HG02885 (cell line): ENCODE data around the gene IL4R.

Experiments used
- ATAC-seq: cut with Tn5 transposase; IDR thresholded peaks from one replicate; pipeline ENCODE4 v1.9.1; 2021; ENCODE audit warnings: mild to moderate bottlenecking; ENCODE audit not compliant: unreplicated experiment, poor library complexity

Gene IL4R

DNA sequence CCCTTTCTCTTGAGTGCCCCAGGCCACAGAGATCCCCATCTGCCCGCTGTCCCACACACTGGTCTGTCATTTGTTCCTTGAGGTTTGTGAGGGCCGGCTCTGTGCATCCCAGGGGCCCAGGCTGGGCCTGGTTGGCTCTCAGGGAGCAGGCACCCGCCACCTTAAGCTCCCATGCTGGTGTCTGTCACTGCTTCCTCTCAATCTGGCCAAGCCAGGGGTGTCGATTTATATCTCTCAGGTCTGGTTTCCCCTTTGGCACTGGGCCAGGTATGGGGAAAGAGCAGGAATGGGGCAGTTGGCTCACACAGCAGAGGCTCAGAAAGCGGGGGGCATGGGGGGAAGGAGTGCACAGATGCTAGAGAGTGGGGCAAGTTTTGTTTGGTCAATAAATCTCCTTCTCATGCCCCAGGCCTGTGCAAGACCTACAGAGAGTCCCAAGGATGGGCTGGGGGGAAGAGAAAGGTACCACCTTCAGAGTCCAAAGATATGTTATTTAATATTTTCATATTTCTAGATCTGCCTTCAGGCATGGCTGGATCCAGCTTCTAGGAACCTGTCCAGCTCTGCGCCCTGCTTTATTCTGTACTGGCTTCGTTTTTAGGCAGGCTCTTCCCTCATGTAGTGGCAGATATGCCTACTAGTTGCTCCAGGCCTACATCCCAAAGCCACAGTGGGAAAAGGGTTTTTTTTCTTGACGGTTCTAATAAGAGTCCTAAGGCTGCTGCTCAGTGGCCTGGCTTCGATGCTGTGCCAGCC, 34.3 kb downstream of the IL4R start:
- ATAC-seq = no peak

DNA sequence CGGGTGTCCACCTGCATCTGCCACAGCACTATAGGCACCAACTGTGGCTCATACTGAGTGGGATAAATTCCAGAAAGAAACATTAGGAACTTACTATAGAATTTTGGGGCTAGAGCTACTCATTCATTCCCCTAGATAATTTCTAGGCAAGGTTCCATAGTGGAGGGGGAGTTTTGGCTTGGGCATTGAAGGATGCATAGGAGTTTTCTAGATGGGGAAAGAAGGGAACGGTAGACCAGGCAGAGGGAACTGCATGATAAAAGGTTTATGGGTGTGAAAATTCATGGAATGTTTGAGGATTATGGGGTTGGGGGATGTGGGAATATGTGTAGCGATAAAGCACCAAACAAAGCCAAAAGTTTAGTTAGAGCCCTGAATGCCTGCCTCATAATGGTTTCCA, 35.5 kb downstream of the IL4R start:
- no peak for ATAC-seq

DNA sequence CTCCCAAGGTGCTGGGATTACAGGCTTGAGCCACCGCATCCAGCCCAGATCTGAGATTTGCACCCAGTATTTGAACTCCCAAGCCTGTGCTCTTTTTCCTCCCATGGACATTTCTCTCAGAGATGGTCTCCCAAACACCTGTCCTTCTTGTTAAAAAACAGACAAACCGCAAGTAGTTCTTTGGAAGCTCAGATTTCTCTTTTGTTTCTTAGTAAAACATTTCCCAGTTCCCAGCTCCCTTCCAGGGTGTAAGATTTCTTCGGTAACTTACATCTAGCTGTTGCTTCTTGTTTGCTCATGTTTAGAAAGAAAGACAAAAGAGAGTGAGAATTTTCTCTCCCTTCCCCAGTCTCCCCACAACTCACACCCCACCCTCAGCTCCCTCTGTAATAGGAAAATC, 36.2 kb downstream of the IL4R start:
- ATAC-seq = no peak

DNA sequence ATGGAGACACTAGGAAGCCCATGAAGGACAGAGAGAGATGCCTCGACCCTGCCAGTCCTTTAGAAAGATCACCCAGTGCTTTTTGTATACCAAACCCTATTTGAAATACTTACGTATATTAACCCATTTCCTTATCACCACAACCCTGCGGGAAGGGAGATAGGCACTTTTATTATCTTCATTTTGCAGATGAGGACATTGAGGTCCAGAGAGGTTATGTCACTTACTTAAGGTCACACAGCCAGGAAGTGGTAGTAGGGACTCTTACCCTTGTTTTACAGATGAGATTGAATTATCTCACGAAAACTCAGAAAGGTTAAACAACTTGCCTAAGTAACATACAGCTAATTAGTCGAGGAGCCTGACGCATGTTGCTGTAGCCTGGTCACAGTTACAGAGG, 38.2 kb downstream of the IL4R start:
- no peak for ATAC-seq

DNA sequence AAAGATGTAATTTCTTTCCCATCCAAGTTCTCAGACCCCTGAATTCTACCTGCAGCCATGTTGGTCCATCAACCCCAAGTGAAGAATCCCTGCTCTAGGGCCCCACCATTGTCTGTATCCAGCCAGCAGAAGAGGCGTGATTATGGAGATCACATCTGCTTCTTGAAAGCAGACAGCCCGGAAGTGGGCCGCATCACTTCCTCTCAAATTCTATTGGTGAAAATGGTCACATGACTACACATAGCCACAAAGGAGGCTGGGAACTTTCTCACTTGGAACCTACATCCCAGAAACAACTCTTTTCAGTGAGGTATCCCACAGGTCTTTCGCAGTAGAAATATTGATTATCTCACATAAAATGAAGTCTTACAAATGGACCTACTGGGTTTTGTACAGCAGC, 40.1 kb downstream of the IL4R start:
- no peak for ATAC-seq

DNA sequence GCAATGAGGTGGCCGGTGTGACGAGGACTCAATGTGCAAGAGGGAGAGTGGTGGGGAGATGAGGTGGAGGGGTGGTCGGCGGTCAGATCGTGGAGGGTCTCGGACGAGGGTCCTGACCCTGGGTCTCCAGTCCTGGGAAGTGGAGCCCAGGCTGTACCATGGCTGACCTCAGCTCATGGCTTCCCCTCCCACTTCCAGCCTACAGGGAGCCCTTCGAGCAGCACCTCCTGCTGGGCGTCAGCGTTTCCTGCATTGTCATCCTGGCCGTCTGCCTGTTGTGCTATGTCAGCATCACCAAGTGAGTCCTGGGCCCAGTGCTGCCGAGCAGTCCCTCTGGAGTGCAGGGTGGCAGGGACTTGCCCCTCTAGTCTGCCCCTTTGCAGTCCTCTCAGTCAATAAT, 41.8 kb downstream of the IL4R start:
- no peak for ATAC-seq

- ATAC-seq = no peak
Observed at GRCh38 chr16:27356794-27357193, 43.0 kb downstream of the IL4R start.

GRCh38 chr16:27359051-27359450, 45.3 kb downstream of the IL4R start:
- ATAC-seq = no peak

DNA sequence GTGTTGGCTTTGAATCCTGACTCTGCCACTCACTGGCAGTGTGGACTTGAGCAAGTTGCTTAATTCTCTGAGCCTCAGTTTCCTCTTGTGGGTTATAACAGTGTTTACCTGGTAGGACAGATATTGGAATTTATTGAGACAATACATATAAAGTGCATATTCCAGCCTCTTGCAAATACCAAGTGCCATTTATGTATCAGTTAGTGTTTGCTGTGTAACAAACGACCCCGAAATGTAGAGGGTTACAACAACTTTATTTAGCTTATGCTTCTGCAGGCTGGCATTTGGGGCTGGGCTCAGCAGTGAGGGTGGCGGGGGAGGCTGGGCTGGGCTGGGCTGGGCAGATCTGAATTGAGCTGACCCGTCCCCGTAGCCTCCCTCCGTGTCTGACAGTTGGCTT, 45.8 kb downstream of the IL4R start:
- ATAC-seq = no peak

GRCh38 chr16:27361987-27362386, 48.2 kb downstream of the IL4R start:
- ATAC-seq = no peak

DNA sequence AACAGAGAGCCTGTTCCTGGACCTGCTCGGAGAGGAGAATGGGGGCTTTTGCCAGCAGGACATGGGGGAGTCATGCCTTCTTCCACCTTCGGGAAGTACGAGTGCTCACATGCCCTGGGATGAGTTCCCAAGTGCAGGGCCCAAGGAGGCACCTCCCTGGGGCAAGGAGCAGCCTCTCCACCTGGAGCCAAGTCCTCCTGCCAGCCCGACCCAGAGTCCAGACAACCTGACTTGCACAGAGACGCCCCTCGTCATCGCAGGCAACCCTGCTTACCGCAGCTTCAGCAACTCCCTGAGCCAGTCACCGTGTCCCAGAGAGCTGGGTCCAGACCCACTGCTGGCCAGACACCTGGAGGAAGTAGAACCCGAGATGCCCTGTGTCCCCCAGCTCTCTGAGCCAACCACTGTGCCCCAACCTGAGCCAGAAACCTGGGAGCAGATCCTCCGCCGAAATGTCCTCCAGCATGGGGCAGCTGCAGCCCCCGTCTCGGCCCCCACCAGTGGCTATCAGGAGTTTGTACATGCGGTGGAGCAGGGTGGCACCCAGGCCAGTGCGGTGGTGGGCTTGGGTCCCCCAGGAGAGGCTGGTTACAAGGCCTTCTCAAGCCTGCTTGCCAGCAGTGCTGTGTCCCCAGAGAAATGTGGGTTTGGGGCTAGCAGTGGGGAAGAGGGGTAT, 48.9 kb downstream of the IL4R start:
- ATAC-seq = no peak

GRCh38 chr16:27363246-27363632, 49.5 kb downstream of the IL4R start:
- ATAC-seq = no peak

- ATAC-seq = no peak
Observed at GRCh38 chr16:27363797-27364196, 50.0 kb downstream of the IL4R start.

DNA sequence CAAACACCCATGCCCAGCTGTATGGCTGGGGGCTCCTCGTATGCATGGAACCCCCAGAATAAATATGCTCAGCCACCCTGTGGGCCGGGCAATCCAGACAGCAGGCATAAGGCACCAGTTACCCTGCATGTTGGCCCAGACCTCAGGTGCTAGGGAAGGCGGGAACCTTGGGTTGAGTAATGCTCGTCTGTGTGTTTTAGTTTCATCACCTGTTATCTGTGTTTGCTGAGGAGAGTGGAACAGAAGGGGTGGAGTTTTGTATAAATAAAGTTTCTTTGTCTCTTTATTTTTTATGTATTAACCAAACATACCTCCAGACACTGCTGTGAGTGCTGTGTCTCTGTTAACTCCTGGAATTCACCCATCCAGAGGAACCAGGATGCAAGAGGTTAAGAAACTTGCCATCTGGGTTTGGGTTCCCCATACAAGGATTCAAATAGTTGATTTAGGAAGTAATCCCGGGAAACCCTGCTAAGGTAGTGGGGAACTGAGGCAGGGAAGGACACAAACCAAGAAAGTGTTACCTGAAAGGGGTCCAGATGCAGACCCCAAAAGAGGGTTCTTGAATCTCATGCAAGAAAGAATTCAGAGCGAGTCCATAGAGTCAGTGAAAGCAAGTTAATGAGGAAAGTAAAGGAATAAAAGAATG, 50.8 kb downstream of the IL4R start:
- no peak for ATAC-seq

DNA sequence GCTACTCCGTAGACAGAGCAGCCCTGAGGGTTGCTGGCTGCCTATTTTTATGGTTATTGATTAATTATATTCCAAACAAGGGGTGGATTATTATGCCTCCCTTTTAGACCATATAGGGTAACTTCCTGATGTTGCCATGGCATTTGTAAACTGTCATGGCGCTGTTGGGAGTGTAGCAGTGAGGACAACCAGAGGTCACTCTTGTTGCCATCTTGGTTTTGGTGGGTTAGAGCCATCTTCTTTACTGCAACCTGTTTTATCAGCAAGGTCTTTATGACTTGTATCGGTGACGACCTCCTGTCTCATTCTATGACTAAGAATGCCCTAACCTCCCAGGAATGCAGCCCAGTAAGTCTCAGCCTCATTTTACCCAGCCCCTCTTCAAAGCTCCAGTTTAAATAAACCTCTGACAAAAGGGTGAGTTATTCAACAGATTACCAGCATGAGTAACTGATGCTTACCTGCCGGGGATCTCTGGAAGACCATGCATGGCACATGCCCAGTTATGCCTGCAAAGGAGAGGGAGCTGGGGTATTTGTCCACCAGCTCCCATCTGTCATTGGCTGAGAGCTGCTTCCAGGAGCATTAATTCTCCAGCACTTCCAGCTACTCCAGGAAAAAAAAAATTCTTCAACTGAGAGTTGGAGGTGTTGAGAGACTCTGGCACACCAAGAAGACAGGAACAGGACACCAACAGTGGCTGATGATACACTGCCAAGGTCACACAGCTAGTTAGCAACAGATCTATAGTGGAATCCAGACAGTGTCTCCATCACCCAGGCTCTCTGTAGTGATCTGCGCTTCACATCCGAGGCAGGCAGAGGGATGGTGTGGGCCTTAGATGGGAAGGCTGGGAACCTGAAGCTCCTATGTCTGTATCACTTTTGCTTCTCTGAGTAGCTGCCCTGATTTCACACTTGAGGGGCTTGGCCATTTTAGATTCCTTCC, 51.6 kb downstream of the IL4R start:
- ATAC-seq = no peak

DNA sequence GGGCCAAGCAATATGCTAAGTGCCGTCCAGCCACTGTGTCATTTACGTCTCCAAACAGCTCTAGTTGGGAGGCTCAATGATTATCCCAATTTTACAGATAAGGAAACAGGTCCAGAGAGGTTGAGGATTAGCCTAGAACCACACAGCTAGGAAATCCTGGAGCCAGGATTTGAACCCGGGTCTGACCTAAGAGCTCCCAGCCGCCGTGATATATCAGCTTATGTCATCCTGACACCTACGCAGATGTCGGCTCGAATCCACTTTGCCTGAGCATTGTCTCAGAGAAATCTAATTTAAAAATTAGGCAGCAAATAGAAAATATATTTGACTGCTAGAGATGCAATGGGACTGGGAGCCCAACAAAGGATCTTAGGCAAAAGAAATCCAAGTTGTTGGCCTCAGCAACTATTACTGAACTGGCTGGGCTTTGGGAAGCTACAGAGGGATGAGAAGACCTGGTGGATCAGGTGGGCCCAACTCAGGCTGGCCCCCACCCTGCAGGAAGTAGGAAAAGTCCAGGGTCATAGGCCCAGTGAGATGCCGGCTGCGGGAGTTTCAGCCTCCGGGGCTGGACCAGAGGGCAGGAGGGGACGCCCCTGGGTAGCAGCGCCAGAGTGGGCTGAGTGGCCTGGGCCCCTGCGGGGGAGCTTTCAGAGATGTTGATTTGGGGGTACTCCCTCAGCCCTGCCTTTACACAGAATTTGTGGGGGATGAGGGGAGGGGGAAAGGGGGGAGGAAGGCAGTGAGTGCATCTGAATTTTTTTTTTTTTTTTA, 53.1 kb downstream of the IL4R start:
- ATAC-seq = peak; percentile 34

- ATAC-seq = peak; percentile 57
Observed at GRCh38 chr16:27367461-27368357, 53.9 kb downstream of the IL4R start.

DNA sequence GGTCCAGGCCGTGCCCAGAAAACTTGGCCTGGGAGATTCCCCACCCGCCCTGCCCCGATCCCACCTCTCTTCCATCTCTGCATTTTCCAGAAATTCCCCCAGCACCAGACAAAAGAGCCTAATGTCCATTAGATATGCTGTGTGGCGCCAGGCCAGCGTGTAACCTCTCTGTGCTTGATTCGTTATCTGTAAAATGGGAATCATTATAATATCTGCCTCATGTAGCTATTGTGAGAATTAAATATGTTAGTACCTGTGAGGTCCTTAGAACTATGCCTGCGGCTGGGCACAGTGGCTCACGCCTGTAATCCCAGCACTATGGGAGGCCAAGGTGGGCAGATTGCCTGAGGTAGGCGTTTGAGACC, 54.6 kb downstream of the IL4R start:
- no peak for ATAC-seq

- ATAC-seq = no peak
Observed at GRCh38 chr16:27369806-27370205, 56.0 kb downstream of the IL4R start.
